HG02642 (cell line): ENCODE results near the gene ZMAT5.

Experiments
- ATAC-seq: cut with Tn5 transposase; IDR thresholded peaks from one replicate; pipeline ENCODE4 v1.9.1; 2021; ENCODE audit warnings: mild to moderate bottlenecking; ENCODE audit not compliant: unreplicated experiment, poor library complexity

Gene ZMAT5

DNA sequence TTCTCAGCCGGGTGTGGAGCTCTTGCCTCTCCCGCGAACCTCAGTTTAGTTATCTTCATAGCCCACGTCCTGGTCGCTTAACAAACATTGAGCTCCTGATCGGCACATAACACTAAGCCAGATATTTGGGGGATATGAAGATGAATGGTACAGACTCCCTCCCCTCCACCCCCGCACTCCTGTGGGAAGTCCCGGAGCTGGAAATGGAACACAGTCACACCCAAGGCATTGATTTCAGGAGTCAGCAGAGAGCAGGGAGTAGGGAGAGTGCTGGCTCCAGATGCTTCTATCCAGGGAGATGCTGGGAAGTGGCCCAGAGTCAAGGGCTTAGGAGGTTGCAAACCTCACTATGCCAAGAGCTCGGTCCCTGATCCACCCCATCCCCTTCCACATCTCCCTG is 73.1 kb downstream of the ZMAT5 start:
- ATAC-seq = no peak

GRCh38 chr22:29693161-29693560 is 73.6 kb downstream of the ZMAT5 start:
- ATAC-seq = no peak

GRCh38 chr22:29692327-29692640 is 74.5 kb downstream of the ZMAT5 start:
- no peak for ATAC-seq

DNA sequence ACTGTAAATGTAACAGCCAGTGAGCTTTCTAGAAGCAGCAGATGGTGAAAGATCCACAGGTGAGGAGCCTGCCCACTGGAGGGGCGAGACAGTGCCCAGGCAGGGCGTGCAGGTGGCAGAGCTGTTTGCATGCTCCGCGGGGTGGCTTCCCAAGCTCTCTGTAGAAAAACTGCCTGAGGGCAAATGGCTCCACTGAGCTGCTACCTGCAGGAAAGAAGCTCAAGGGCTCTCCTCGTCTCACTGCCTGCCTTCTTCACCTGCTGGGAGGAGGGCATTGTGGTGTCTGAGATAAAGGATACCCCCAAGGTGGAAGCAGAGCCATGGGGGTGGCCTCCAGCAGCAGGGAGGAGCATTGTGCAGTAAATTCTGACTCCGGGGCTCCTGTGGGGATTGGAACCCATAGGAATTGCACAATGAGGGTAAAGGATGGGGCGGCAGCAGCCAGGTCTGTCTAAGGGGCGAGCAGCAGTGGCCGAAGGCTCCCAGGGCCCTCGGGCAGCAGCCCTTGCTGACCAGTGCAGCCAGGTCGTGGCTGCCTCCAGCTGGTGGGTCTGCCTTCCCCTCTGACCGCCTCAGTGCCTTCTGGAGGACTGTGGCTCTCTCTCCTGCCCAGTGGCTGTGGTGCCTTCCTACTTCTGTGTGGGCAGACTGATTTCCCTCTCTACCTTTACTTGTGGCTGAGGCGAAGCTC is 75.0 kb downstream of the ZMAT5 start:
- ATAC-seq = no peak

DNA sequence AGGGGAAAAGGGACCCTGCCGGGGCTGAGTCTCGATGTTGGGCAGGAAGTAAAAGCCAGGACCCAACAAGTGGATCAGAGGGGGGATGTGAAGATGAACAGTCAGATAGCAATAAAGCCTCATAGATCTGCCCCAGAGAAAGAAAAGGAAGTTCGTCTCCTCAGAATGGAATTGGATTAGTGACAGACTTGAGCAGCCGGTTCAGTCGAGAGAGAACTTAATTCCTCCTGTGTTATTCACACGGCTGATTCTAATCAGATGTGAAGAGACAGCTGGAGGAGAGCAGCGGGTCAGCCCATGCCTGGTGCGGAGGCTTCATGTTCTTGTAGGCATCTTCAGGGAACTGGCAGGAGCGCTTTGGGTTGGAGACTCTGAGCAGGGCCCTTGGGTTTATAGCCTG is 76.3 kb downstream of the ZMAT5 start:
- no peak for ATAC-seq

- ATAC-seq = no peak
Measured at GRCh38 chr22:29689880-29690213, 77.0 kb downstream of the ZMAT5 start.

GRCh38 chr22:29689206-29689879 is 77.5 kb downstream of the ZMAT5 start:
- ATAC-seq = no peak

GRCh38 chr22:29684244-29684643 is 82.6 kb downstream of the ZMAT5 start:
- ATAC-seq = no peak

DNA sequence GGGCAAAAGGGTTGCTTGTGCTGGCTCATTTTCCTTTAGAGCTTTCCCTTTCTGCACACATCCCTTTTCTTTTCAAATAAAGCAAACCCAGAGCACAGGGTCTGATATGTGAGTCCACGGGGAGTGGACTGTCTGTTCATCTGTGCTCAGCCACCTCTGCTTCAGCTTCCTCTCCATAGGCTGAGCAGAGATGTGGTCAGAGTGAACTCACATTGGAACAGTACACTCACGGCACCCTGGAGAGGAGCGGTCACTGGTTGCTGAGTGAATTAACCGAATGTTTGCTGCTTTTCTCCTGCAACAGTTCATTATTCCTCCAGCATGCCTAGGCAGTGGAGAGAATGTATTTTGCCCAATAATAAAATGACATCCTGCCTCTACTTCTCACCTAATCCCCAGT is 83.3 kb downstream of the ZMAT5 start:
- ATAC-seq = no peak
